ENCODE data around the gene OSBPL5. TPM values are rescaled to one million over a fixed set of nuclear protein-coding genes. Genes with fewer than 3 reads are reported as not detected.

OSBPL5 gene
- total and polyA plus RNA-seq, 2 of the 4 experiments (the other 2 are of a cell fraction) = 14.9 to 22.3 TPM

GRCh38 chr11:3199537-3200295 is 34.6 kb upstream of the OSBPL5 start:
- no peak overlapping the region for H2BK15ac ChIP-seq (ENCODE audit: low read depth, low read length)
- H4K91ac ChIP-seq (ENCODE audit: insufficient read depth, low read depth, low read length) = no peak overlapping the region
- no peaks in the 10 kb centered on the region for H3K9me1 ChIP-seq (ENCODE audit: insufficient read depth, low read length)
- H3K27ac ChIP-seq (ENCODE audit: insufficient read depth, low read length) = no peak overlapping the region
- ATAC-seq (ENCODE audit: low read depth) (no peak), DNase-seq (no peak)
- WGBS, 2 experiments (ENCODE audit: extremely low coverage in 2 of 2, insufficient read length in 1 of 2) = 34% methylated on average over 7 of the region's 19 CpGs; no CpG with 5 or more reads in 1 of the 2 experiments
- H3K27me3 ChIP-seq (ENCODE audit: control insufficient read depth, insufficient read depth, low read length) = peaks cover 82% of the 10 kb centered on the region
- H3K4me1 ChIP-seq (ENCODE audit: control insufficient read depth, insufficient read depth, low read length) = no peaks in the 10 kb centered on the region; the same call in 1 of the 2 replicates
- H3K23ac ChIP-seq (ENCODE audit: low read depth, low read length) = no peak overlapping the region
- POLR2A ChIA-PET (ENCODE audit: unreplicated experiment) = no interaction called here
- CTCF ChIA-PET = no interaction called here
- no peak overlapping the region for H3K4me2 ChIP-seq (ENCODE audit: low read depth, low read length)
- H3K4ac ChIP-seq (ENCODE audit: low read depth, low read length) = no peak overlapping the region
- TF ChIP-seq NFE2L2 (IDR thresholded peaks at IDR 0.05; ENCODE audit: low read depth, low read length) (no peak), FOS (IDR thresholded peaks at IDR 0.05; ENCODE audit: low read depth, low read length) (no peak), MAFK (IDR thresholded peaks at IDR 0.05; ENCODE audit: low read depth, low read length) (no peak), USF2 (IDR thresholded peaks at IDR 0.05; ENCODE audit: low read depth, low read length) (no peak), ELK1 (IDR thresholded peaks at IDR 0.05; ENCODE audit: borderline replicate concordance, low read depth, low read length) (no peak), MAZ (IDR thresholded peaks at IDR 0.05; ENCODE audit: borderline replicate concordance, low read depth, low read length) (no peak), BHLHE40 (IDR thresholded peaks at IDR 0.05; ENCODE audit: low read depth, low read length) (no peak), CEBPB (IDR thresholded peaks at IDR 0.05; ENCODE audit: low read depth, low read length) (no peak), CHD1 (IDR thresholded peaks at IDR 0.05; ENCODE audit: low read depth, low read length) (no peak), MXI1 (IDR thresholded peaks at IDR 0.05; ENCODE audit: borderline replicate concordance, low read depth, low read length) (no peak), RFX5 (IDR thresholded peaks at IDR 0.05; ENCODE audit: low read depth, low read length) (no peak), RAD21 (IDR thresholded peaks at IDR 0.05; ENCODE audit: low read length) (no peak), POLR2A (IDR thresholded peaks at IDR 0.05; ENCODE audit: low read depth, low read length) (no peak), SMC3 (IDR thresholded peaks at IDR 0.05; ENCODE audit: low read depth, low read length) (no peak), RCOR1 (IDR thresholded peaks at IDR 0.05; ENCODE audit: insufficient replicate concordance, low read length) (no peak)
- TF ChIP-seq, protein P1, sequence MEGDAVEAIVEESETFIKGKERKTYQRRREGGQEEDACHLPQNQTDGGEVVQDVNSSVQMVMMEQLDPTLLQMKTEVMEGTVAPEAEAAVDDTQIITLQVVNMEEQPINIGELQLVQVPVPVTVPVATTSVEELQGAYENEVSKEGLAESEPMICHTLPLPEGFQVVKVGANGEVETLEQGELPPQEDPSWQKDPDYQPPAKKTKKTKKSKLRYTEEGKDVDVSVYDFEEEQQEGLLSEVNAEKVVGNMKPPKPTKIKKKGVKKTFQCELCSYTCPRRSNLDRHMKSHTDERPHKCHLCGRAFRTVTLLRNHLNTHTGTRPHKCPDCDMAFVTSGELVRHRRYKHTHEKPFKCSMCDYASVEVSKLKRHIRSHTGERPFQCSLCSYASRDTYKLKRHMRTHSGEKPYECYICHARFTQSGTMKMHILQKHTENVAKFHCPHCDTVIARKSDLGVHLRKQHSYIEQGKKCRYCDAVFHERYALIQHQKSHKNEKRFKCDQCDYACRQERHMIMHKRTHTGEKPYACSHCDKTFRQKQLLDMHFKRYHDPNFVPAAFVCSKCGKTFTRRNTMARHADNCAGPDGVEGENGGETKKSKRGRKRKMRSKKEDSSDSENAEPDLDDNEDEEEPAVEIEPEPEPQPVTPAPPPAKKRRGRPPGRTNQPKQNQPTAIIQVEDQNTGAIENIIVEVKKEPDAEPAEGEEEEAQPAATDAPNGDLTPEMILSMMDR (conservative IDR thresholded peaks at IDR 0.05; ENCODE audit: low read depth, low read length) = no peak
- no peak overlapping the region for H3K9ac ChIP-seq (ENCODE audit: low read depth, low read length)
- dilution Hi-C loops (cut with HindIII; ENCODE audit: low sequenced_read_pairs, unreplicated experiment) (no loop called here), intact Hi-C loops (cut with micrococcal nuclease) (no loop called here), in situ Hi-C loops (cut with MboI; ENCODE audit: low sequenced_read_pairs) (no loop called here)
- no peaks in the 10 kb centered on the region for H3K79me1 ChIP-seq (ENCODE audit: low read depth in 1 of 2, low read length in 2 of 2)
- no peak overlapping the region for H2BK5ac ChIP-seq (ENCODE audit: low read depth, low read length, poor library complexity, severe bottlenecking)
- H3K14ac ChIP-seq (replicated peaks; ENCODE audit: low read depth, low read length) = no peak overlapping the region
- BruUV-seq (replicated peaks) = no TSS peak
- no peak overlapping the region for H3K56ac ChIP-seq (ENCODE audit: extremely low read depth, insufficient read depth, low read length)
- H2AFZ ChIP-seq (replicated peaks; ENCODE audit: low read length, poor library complexity) = no peak overlapping the region
- no peaks in the 10 kb centered on the region for H4K20me1 ChIP-seq (ENCODE audit: insufficient read depth, low read length)
- H4K5ac ChIP-seq (ENCODE audit: low read depth, low read length) = no peak overlapping the region
- H3K18ac ChIP-seq (ENCODE audit: low read depth, low read length) = no peak overlapping the region
- H4K8ac ChIP-seq (ENCODE audit: low read depth in 2 of 2, low read length in 2 of 2) = no peak overlapping the region
- no peak overlapping the region for H2BK120ac ChIP-seq (ENCODE audit: low read depth, low read length)
- no peak overlapping the region for H3K4me3 ChIP-seq (ENCODE audit: insufficient read depth, low read depth, low read length)
- no peak overlapping the region for H2BK20ac ChIP-seq (ENCODE audit: low read depth, low read length)
- no peaks in the 10 kb centered on the region for H3K9me3 ChIP-seq (ENCODE audit: control insufficient read depth, insufficient read depth, low read length)
- no peak overlapping the region for H2AK9ac ChIP-seq (replicated peaks; ENCODE audit: low read depth, low read length, poor library complexity)
- no peaks in the 10 kb centered on the region for H3K36me3 ChIP-seq (ENCODE audit: control insufficient read depth, insufficient read depth, low read length)
- H2AK5ac ChIP-seq (ENCODE audit: low read depth, low read length) = no peak overlapping the region

All from IMR-90 (cell line).